Measurements from ENCODE around the gene PLPPR4.

- TF ChIP-seq CEBPB (IDR thresholded peaks at IDR 0.05; ENCODE audit: low read depth), result no peak
- no peak for TF ChIP-seq SRF (IDR thresholded peaks at IDR 0.05; ENCODE audit: low read depth)
- TF ChIP-seq CTCF (IDR thresholded peaks at IDR 0.05 in 2 of 3, conservative IDR thresholded peaks at IDR 0.05 in 1 of 3; ENCODE audit: borderline replicate concordance in 1 of 3, insufficient read depth in 1 of 3, low read depth in 2 of 3, low read length in 2 of 3), result no peak
- TF ChIP-seq POLR2AphosphoS5 (IDR thresholded peaks at IDR 0.05; ENCODE audit: low read depth, low read length), result no peak
These were observed 40.5 kb downstream of the PLPPR4 start for GRCh38 chr1:99304725-99305282.

All from HCT116 (cell line).